GM04504 (cell line): ENCODE measurements around the gene FAM184B.

Source experiments
- DNase-seq: peaks from one replicate; pipeline ENCODE4 v3.0.0-alpha.2; 2012; ENCODE audit warnings: low read depth

The FAM184B gene

DNA sequence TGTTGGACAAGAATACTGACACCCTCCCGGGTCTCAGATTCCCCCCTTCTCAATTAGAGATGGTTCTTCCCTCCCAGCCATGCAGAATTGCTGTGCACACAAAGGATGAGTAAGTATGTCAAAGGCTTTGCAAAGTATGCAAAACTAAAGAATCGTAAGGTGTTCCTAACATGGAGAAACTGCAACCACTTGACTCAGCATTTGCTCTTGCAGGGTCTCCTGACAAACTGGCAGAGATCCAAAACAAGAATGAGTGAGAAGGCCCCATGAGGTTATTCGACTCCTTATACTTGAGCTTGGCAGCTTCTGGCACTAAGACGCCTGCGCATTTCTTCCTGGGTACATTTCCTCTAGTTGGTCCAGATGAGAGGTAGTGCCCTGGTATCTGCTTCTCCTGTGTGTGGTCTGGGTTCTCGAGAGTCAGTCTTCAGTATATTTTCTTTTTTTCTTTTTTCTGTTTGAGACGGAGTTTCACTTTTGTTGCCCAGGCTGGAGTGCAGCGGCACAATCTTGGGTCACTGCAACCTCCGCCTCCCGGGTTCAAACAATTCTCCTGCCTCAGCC, 8.2 kb downstream of the FAM184B start:
- DNase-seq: no peak

- no peak for DNase-seq
Measured at GRCh38 chr4:17771284-17771908, 10.0 kb downstream of the FAM184B start.

DNA sequence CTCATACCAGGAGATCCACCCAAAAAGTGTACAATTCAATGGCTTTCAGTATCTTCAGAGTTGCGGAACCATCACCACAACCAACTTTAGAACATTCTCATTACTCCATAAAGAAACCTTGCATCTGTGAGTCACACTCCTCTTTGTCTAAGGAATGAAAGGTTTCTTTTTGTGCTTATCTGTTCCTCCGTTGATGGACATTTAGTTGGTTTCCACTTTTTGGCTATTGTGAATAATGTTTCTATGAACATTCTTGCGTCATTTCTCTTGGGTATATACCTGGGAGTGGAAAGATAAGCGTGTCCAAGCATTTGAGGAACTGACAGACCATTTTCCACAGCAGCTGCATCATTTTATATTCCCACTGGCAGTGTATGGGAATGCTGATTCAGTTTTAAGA, 10.6 kb downstream of the FAM184B start:
- DNase-seq: no peak

- DNase-seq: no peak
Measured at GRCh38 chr4:17769406-17770174, 11.8 kb downstream of the FAM184B start.

DNA sequence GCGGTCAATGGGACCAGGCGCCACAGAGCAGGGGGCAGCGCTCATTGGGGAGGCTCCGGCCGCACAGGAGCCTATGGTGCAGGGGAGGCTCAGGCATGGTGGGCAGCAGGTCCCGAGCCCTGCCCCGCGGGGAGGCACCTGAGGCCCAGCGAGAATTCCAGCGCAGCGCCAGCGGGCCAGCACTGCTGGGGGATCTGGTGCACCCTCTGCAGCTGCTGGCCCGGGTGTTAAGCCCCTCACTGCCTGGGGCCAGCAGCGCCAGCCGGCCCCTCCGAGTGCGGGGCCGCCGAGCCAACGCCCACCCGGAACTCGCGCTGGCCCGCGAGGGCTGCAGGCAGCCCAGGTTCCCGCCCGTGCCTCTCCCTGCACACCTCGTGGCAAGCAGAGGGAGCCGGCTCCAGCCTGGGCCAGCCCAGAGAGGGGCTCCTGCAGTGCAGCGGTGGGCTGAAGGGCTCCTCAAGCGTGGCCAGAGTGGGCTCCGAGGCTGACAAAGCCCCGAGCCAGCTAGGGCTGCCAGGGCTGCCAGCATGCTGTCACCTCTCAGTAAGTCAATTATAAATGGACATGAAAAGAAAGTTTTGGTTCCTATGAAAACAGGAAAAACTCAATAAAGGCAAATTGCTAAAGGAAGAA, 14.5 kb downstream of the FAM184B start:
- no peak for DNase-seq

DNA sequence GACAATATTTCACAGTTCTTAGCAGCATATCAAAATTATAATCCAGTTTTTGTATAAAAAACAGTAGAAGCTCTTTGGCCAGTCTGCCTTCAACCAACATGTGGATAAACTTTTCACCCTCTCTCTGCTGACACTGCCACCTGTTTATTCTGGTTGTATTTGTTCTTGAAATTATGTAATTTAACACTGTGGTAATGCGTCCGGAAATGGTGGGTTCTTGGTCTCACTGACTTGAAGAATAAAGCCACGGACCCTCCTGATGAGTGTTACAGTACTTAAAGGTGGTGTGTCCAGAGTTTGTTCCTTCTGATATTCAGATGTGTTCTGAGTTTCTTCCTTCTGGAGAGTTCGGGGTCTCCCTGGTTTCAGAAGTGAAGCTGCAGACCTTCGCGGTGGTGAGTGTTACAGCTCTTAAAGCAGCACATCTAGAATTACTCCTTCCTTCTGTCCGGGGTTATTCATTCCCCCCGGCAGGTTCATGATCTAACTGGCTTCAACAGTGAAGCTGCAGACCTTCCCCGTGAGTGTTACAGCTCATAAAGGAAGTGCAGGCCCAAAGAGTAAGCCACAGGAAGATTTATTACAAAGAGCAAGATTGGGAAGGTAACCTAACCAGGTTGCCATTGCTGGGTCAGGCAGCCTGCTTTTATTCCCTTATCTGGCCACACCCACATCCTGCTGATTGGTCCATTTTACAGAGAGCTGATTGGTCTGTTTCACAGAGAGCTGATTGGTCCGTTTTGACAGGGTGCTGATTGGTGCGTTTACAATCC, 15.7 kb downstream of the FAM184B start:
- no peak for DNase-seq

GRCh38 chr4:17763931-17764330, 17.5 kb downstream of the FAM184B start:
- no peak for DNase-seq

DNA sequence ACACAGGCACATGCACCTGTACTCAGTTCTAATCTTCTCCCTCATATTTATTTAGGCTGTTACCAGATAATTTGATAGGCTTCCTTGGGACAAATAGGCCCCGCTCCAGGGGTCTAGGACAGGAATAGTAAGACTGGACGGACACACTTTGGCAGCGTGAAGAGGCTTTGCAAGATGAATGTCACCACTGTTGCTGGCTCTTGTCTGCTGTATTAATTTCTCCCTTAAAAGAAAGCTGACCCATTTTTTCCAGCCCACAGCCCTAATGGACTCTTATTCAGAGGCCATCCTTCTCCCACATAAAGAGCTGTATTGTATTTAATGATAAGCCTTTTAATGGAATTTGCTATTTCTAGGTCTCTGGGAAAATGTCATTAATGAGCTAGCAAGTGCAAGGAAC, 18.0 kb downstream of the FAM184B start:
- no peak for DNase-seq

GRCh38 chr4:17762726-17763125, 18.7 kb downstream of the FAM184B start:
- no peak for DNase-seq

GRCh38 chr4:17761062-17761461, 20.4 kb downstream of the FAM184B start:
- DNase-seq: no peak

DNA sequence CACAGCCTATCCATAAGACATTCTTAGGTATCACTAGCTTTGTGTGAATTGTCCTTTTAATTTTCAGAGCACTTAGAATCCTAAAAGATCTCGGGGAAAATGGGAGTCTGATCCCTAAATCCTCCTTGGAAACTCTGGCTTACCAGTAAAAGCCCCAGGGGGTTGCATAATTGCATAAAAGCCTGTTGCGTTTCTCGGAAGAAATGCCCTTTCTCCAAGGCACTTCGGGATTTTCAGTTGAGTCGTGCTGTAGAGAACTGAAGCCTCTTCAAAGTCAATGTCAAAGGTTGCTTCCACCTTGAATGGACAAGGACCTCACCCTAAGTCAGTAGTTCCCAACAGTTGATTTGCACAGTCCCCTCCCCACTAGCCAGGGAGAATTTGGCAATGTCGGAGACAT, 20.8 kb downstream of the FAM184B start:
- DNase-seq: no peak

- DNase-seq: no peak
Measured at GRCh38 chr4:17758485-17758884, 22.9 kb downstream of the FAM184B start.

DNA sequence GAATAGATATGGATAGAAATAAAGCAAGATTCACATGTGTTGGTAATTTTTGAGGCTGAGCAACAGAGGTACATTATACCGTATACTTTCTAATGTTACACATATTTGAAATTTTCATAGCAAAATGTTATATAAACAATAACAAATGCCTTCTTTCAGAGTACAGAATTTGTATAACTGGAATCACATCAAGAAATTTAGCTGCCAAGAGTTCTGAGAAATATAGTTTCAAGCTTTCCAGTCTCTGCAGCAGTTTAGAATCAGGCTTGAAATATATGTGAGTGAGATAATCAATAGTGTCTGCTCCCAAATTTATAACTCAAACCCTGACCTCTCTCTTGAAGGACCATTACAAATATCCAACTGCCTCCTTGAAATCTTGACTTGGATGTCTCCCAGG, 23.8 kb downstream of the FAM184B start:
- no peak for DNase-seq

GRCh38 chr4:17753646-17754045, 27.8 kb downstream of the FAM184B start:
- no peak for DNase-seq

DNA sequence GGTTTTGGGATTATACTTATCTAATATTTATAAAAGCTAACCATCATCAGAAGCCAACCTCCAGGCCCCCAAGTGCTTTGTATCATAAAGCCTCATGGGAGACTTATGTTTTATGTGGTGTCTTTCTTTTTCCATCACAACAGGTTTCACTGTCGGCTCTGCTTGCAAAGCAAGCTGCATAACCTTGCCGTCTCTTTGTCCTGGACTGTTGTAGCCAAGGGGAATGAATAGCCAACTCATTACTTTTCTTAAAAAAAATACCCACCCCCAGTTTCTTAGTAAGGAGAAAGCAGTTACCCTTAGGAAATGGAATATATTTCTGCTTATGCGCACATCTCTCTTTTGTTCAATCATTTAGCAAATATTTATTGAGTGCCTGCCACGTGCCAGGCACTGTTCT, 40.7 kb downstream of the FAM184B start:
- no peak for DNase-seq

- DNase-seq: no peak
Measured at GRCh38 chr4:17736484-17736883, 44.9 kb downstream of the FAM184B start.

GRCh38 chr4:17726911-17727310, 54.5 kb downstream of the FAM184B start:
- no peak for DNase-seq

- no peak for DNase-seq
Measured at GRCh38 chr4:17723648-17724047, 57.8 kb downstream of the FAM184B start.

GRCh38 chr4:17722356-17722700, 59.1 kb downstream of the FAM184B start:
- peak; percentile 22 for DNase-seq

DNA sequence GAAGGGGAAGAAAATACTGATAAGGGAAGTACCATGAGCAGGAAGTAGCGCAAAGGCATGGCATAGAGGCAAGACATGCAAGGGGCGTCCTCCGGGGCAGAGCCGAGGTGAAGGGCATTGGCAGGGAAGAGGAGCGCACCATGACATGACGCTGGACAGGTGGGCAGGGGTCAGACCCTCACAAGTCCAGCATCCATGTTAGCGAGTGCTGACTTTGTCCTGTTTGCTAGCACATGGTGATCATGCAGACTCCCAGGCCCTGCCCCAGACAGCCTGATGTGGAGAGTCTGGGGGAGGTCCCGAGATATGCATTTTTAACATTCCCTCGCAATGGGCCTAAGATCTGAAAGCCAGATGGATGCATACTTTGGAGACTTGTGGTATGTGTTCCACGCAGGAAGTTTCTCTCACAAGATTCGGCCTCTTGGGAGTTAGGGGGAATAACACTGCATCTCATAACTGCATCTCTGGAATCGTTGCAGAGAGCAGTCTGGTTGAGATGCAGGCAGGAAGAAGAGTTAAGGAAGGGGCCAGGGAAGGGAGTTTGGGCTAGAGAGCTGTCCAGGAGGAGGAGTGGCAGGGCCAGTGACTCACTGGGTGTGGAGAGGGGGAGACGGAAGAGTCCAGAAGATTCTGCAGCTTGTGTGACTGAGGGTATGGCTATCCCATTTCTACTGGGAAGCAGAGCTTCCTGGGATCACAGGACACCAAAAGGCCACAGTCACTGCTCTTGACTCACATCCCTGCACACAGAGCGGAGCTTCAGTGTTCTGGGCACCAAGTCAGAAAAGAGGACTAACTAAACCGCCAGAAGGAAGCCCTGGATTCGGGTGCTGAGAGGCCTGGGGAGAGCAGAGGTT, 59.7 kb downstream of the FAM184B start:
- peak; percentile 57 for DNase-seq

DNA sequence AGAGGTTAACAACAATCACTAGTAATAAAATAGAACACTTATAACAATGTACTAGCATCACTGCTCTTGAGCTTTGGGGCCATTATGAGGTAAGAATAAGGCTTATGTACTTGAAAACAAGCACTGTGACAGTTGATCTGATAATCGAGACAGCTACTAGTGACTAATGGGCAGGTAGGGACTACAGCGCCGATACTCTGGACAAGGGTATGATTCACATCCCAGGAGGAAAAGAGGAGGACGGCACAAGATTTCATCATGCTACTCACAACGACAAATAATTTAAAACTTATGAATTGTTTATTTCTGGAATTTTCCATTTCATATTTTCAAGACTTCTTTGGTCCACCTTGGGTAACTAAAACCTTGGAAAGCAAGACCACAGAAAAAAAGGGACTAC, 62.3 kb downstream of the FAM184B start:
- no peak for DNase-seq
